ENCODE results near the gene UNC93A.
A peak's percentile ranks its signal among the peaks of the same experiment; 100 is the strongest.
"Not testable (repeated sequence)": the region's sequence is repeated elsewhere in the genome, so short reads cannot be mapped to it uniquely, and the experiment has no call there.

Gene UNC93A

DNA sequence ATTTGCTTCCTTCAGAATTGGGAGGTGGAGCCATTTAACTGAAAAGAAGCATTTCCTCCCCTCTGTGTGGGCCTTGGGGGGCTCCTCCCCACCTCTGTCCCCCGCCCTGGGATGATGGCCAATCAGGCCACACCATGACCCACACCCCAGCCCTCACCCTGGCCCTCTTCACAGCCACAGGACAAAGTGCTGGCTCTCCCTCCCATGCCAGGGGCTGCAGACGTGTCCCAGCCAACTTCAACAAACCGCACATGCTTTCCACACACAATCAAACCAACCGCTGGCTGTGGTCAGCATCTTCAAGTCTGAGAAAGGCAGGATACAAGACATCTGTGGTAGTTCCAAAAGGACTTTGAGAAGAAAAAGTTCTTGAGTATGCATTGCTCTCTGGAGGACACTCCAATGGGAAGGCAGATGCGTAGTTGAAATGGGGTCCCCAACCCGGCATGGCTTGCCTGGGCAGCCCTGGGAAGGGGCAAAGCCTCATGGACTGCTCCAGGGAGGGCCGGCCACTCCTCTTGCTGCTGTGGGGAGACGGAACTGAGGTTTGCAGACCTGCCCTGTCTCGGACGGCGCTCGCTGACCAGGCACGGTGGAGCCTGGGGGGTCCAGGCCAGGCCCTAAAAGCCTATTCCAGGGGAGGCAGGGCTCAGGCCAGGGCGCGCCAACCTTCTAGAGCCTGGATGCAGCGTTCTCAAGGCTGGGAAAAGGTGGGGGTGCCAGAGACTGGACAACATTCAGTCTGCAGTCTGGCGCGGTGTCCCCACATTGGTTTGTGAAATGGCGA, 45.9 kb downstream of the UNC93A start:
- FAIRE-seq (no peak), DNase-seq (ENCODE audit: insufficient read length, low spot score) (no peak)

GRCh38 chr6:167337675-167338449, 46.7 kb downstream of the UNC93A start:
- peak; percentile 97 for FAIRE-seq
- no peak for DNase-seq (ENCODE audit: insufficient read length, low spot score)

DNA sequence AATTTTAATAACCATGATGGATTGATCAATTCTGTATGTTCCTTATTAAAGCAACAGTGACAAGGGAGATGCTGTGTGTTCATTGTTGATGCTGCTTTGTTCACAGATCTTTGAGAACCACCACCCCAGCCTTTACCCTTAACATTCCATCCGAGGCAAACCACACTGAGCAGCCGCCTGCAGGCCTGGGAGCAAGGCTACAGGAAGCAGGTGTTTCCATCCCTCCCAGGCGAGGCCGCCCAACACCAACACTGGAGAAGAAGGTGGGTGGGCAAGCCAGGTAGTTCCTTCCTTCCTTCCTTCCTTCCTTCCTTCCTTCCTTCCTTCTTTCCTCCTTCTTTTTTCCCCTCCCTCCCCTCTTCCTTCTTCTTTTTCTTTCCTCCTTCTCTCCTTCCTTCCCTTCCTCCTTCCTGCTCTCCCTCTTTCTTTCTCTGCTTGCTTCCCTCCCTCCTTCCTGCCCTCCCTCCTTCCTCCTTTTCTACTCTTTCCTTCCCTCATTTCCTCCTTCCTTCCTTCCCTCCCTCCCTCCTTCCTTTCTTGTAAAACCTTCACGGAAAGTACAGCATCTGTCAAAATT, 47.5 kb downstream of the UNC93A start:
- FAIRE-seq: no peak

GRCh38 chr6:167341038-167341583, 50.0 kb downstream of the UNC93A start:
- DNase-seq (ENCODE audit: insufficient read length, low spot score): no peak

More for the DNA sequence above, 47.5 kb downstream of the UNC93A start:
- no peak for DNase-seq (ENCODE audit: insufficient read length, low spot score)

DNA sequence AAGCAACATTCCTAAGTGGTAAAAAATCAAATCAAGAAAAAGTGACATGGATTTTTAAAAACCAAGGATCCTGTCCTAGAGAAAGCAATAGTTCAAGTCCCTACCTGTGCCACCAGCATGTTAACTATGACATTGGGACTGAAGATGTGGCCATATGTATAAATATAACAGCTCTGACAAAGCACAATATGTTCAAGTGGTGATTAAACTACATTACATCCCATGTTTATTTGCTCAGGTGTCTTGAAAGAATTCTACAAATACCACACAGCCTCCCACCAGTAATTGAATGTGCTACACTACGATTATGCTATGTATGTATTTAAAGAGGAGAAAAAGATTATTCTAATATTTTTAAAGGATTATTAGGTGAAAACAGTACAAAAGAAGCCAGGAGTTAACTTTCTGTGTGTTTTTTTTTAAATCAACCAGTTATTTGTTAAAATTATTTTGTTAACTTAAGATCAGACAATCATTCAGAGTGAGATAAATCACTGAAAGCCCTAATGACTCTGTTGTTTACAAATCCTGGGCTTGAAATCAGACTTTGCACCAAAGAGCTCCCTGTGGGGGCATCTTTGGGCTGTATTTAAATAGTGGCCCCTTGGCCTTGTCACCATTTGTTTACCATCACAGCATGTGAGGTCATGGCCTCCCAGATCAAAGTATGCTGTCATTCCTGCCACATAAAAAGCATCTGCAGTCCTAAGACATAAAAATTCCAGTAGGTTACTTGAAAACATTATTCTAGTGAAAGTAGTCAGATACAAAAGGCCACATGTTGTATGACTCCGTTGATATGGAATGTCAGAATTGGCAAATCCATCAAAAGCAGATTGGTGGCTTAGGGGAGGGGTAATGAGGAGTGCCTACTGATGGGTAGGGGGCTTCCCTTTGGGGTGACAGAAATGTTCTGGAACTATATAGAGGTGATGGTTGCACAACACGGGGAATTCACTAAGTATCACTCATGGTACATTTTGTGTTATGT, 50.8 kb downstream of the UNC93A start:
- FAIRE-seq (no peak), DNase-seq (ENCODE audit: insufficient read length, low spot score) (no peak)

More at GRCh38 chr6:167341038-167341583, 50.0 kb downstream of the UNC93A start:
- FAIRE-seq: no peak

GRCh38 chr6:167342879-167343610, 51.9 kb downstream of the UNC93A start:
- FAIRE-seq (no peak), DNase-seq (ENCODE audit: insufficient read length, low spot score) (no peak)

- no peak for FAIRE-seq
Measured at GRCh38 chr6:167345348-167345747, 54.2 kb downstream of the UNC93A start.

GRCh38 chr6:167345960-167346359, 54.8 kb downstream of the UNC93A start:
- FAIRE-seq (no peak), DNase-seq (ENCODE audit: insufficient read length, low spot score) (no peak)

More at GRCh38 chr6:167345348-167345747, 54.2 kb downstream of the UNC93A start:
- DNase-seq (ENCODE audit: insufficient read length, low spot score): no peak

DNA sequence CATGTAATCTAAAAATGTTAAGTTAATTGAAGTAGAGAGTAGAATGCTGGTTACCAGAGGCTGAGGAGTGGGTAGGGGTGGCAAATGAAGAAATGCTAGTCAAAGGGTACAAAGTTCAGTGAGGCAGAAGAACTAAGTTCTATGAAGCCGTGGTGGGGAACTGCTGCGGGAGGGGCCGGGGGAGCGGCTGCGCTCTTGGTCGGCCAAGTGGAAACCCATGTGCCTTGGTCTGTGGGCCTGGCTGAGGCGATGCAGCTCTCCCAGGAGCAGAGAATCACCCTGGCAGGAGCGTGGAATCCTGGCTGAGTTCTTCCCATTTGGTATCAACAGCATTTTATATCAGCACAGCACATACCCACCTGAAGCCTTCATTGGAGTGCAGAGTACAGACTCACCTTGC, 56.1 kb downstream of the UNC93A start:
- no peak for FAIRE-seq
- DNase-seq (ENCODE audit: insufficient read length, low spot score): no peak

DNA sequence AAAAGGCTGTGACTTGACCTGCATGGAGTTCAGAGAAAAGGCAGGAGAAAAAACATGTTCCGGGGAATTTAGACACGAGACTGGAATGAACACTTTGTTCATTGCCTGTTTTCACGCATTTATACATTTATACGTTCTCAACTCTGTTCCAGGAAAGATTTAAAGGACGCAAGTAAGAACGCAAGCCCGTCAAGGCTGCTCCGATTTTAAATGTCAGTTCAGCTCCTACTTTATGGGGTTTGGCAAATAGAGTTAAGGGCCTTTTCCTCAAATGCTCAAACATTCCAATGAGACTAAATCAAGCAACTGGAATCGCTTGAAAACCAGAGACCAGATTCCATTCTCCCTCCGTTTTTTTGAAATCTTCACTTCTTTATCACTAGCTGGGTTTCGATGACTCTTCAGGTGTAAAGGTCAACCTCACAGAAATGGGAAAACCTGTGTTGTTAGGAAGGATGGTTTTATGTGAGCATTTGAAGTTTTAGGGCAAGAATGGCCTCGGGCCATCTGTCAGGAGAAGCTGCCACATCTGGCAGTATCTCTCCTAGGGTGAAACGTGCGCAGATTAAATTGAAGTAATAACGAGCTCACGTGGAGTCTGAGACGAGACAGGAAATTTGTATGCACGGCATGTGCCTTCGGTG, 58.6 kb downstream of the UNC93A start:
- DNase-seq (ENCODE audit: insufficient read length, low spot score) (no peak), FAIRE-seq (no peak)

DNA sequence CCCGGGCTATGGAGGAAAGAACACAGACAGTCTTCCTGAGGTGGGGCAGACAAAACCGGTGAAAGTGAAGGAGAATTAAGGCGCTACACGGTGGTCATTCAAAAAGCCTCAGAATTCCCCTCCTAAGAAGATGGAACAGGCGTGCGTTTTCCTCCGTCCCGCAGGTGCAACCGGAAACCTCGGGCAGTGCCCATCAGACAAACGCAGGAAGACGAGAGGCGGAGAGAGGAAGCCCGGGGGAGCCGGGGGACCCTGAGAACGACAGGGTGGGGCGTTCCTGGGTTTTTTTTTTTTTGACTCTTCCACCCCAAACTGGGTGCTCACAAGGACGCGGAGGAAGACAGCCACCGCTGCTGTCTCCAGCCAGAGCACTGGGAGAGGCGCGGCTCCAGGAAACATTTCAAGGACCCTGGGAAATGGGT, 59.2 kb downstream of the UNC93A start:
- DNase-seq (ENCODE audit: insufficient read length, low spot score): no peak
- FAIRE-seq: no peak

DNA sequence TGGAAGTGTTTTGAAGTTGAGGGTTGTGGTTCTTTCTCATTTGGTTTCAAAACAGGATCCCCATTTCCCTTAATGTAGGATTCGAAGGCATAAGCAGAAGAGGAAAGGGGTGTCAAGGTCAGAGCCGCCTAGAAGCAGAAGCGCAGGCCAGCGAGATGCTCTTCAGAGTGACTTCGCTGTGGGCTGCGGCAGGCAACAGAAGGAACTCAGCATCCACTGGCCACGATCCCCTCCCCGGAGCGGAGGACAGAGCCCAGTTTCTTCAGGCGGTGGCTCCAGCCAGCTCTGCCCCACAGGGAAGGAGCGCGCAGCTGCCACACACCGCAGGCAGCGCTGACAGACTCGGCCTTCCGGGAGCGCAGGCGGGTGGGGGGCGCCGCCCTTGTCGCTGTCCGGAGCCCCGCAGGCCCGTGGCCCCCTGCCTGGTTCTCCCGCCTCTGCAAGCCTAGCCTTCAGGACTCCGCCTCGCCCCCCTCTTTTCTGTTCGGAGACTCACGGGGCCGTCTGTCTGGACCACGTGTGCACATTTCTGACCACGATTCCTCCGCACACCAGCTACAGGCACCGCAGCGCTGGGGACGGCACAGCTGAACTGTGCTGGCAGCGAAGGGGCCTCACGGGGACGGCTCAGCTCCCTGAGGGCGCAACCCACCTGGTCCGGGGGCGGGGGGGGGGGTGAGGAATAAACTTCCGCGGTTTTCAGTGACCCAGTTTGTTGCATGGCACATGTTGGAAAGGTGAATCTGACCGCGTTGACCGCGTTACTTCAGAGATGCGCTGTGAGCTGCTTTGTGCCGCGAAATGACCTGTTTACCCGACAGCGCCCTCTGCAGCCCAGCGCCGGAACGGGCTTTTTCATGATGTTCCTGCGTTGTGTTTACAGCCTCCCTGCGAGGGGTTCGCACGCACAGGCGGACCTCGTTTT, 59.9 kb downstream of the UNC93A start:
- FAIRE-seq (no peak), DNase-seq (ENCODE audit: insufficient read length, low spot score) (peak; percentile 45)

GRCh38 chr6:167351656-167352345, 60.7 kb downstream of the UNC93A start:
- DNase-seq (ENCODE audit: insufficient read length, low spot score) (no peak), FAIRE-seq (no peak)

DNA sequence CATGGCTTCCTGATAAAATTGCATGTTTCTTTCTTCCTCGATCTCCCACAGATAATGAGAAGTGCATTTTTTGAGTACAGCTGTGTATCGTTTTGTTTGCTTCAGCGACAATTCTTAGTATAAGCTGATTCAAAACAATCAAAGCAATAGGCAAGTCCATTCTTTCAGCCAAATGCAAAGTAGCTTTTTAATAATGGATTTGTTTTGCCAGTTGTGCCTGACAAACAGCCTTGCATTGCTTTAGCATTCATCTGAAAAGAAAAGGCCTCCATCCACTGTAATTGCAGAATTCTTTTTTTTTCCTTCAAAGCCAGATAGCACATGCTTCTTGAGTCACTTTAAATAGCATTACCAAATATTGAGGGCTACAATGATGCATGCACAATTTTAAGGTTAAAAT, 65.8 kb downstream of the UNC93A start:
- no peak for FAIRE-seq
- DNase-seq (ENCODE audit: insufficient read length, low spot score): no peak

- DNase-seq (ENCODE audit: insufficient read length, low spot score); FAIRE-seq: not testable (repeated sequence)
Measured at GRCh38 chr6:167358394-167358793, 67.3 kb downstream of the UNC93A start.

DNA sequence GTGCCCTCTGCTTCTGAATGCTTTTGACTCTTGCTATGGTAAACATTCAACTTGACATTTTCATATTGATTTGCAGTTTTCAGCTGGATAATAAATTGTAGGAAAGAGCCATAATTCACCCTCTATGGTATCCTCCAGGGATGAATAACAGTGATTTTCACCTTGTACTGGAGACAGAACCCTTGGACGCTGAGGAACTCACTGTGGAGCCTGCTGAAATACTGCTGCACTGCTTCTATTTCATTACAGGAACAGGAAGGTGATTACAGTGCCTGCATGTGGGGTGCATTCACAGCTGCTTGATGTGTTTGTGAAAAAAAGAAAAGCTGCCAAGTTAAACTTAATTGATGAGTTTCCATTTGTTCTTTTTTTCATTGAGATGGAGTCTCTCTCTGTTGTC, 70.1 kb downstream of the UNC93A start:
- not testable (repeated sequence) for FAIRE-seq

More for the DNA sequence above, 70.1 kb downstream of the UNC93A start:
- not testable (repeated sequence) for DNase-seq (ENCODE audit: insufficient read length, low spot score)
